ENCODE measurements around the gene KCTD1. TPM values are rescaled to one million over a fixed set of nuclear protein-coding genes. Genes with fewer than 3 reads are reported as not detected.

KCTD1 gene
- total and polyA plus RNA-seq, 2 donors (not counting 1 experiment from before 2014, with no cell fraction given): 2.3 to 5.0 TPM

GRCh38 chr18:26429535-26430226, 118.7 kb downstream of the KCTD1 start:
- no peaks in the 10 kb centered on the region for H3K36me3 ChIP-seq (replicated peaks in 1 of 2; ENCODE audit: control extremely low read depth in 1 of 2, control insufficient read depth in 1 of 2, extremely low read depth in 1 of 2, insufficient read depth in 2 of 2, low read length in 1 of 2)

GRCh38 chr18:26425148-26425531, 123.2 kb downstream of the KCTD1 start:
- no peak overlapping the region for H3K27ac ChIP-seq (ENCODE audit: low read length in 2 of 2)
- ChIA-PET POLR2A (no interaction called here), CTCF (no interaction called here)
- H3K36me3 ChIP-seq (replicated peaks in 1 of 2; ENCODE audit: control extremely low read depth in 1 of 2, control insufficient read depth in 1 of 2, extremely low read depth in 1 of 2, insufficient read depth in 2 of 2, low read length in 1 of 2): no peaks in the 10 kb centered on the region
- Mint-ChIP-seq H3K27me3 (no peaks in the 10 kb centered on the region), H3K4me3 (no peak overlapping the region), H3K9me3 (ENCODE audit: insufficient read depth) (no peaks in the 10 kb centered on the region), H3K4me1 (peaks cover 2% of the 10 kb centered on the region), H3K27ac (no peak overlapping the region)
- DNase-seq (no peak), ATAC-seq (ENCODE audit: low read depth) (no peak)
- no peaks in the 10 kb centered on the region for H3K4me1 ChIP-seq (ENCODE audit: control insufficient read depth in 2 of 2, insufficient read depth in 2 of 2, low read length in 2 of 2)
- H4K20me1 ChIP-seq (ENCODE audit: control insufficient read depth, insufficient read depth, low read length, poor library complexity, severe bottlenecking): no peaks in the 10 kb centered on the region
- no peaks in the 10 kb centered on the region for H3K79me2 ChIP-seq (ENCODE audit: control insufficient read depth, insufficient read depth, low read length)
- H3K27me3 ChIP-seq (replicated peaks in 1 of 4; ENCODE audit: control extremely low read depth in 1 of 4, control insufficient read depth in 3 of 4, insufficient read depth in 4 of 4, low read length in 3 of 4): no peaks in the 10 kb centered on the region
- H3K4me2 ChIP-seq (replicated peaks; ENCODE audit: low read depth, low read length, poor library complexity, severe bottlenecking): no peak overlapping the region
- intact Hi-C loops (cut with micrococcal nuclease): no loop called here
- H3K9ac ChIP-seq (ENCODE audit: low read length): no peak overlapping the region
- H2AFZ ChIP-seq (ENCODE audit: insufficient read depth, low read depth, low read length, poor library complexity, severe bottlenecking): no peak overlapping the region
- H3K9me3 ChIP-seq (ENCODE audit: control extremely low read depth in 1 of 3, control insufficient read depth in 2 of 3, insufficient read depth in 1 of 3, low read length in 2 of 3): no peaks in the 10 kb centered on the region
- WGBS (ENCODE audit: insufficient coverage): no CpG with 5 or more reads among the region's 5 CpGs
- TF ChIP-seq CTCF (IDR thresholded peaks at IDR 0.05) (no peak), EZH2 (IDR thresholded peaks at IDR 0.05; ENCODE audit: borderline replicate concordance, insufficient read depth, low read depth, low read length, poor library complexity, severe bottlenecking) (no peak)
- no peak overlapping the region for H3K4me3 ChIP-seq (ENCODE audit: control extremely low read depth in 1 of 5, extremely low read depth in 1 of 5, insufficient read depth in 1 of 5, low read depth in 2 of 5, low read length in 4 of 5)

More at GRCh38 chr18:26429535-26430226, 118.7 kb downstream of the KCTD1 start:
- Mint-ChIP-seq H3K9me3 (ENCODE audit: insufficient read depth) (peaks cover 3% of the 10 kb centered on the region), H3K4me3 (no peak overlapping the region), H3K27me3 (no peaks in the 10 kb centered on the region), H3K27ac (no peak overlapping the region), H3K4me1 (no peaks in the 10 kb centered on the region)
- 100% methylated on average over 2 of the region's 5 CpGs for WGBS (ENCODE audit: insufficient coverage)
- TF ChIP-seq EZH2 (IDR thresholded peaks at IDR 0.05; ENCODE audit: borderline replicate concordance, insufficient read depth, low read depth, low read length, poor library complexity, severe bottlenecking) (no peak), CTCF (IDR thresholded peaks at IDR 0.05) (no peak)
- Histone ChIP-seq H4K20me1 (ENCODE audit: control insufficient read depth, insufficient read depth, low read length, poor library complexity, severe bottlenecking) (no peaks in the 10 kb centered on the region), H3K9me3 (ENCODE audit: control extremely low read depth in 1 of 3, control insufficient read depth in 2 of 3, insufficient read depth in 1 of 3, low read length in 2 of 3) (no peaks in the 10 kb centered on the region), H3K27me3 (replicated peaks in 1 of 4; ENCODE audit: control extremely low read depth in 1 of 4, control insufficient read depth in 3 of 4, insufficient read depth in 4 of 4, low read length in 3 of 4) (no peaks in the 10 kb centered on the region), H3K9ac (ENCODE audit: low read length) (no peak overlapping the region), H3K4me2 (replicated peaks; ENCODE audit: low read depth, low read length, poor library complexity, severe bottlenecking) (no peak overlapping the region), H3K4me1 (ENCODE audit: control insufficient read depth in 2 of 2, insufficient read depth in 2 of 2, low read length in 2 of 2) (no peaks in the 10 kb centered on the region), H3K79me2 (ENCODE audit: control insufficient read depth, insufficient read depth, low read length) (no peaks in the 10 kb centered on the region), H3K27ac (ENCODE audit: low read length in 2 of 2) (no peak overlapping the region), H3K4me3 (ENCODE audit: control extremely low read depth in 1 of 5, extremely low read depth in 1 of 5, insufficient read depth in 1 of 5, low read depth in 2 of 5, low read length in 4 of 5) (no peak overlapping the region), H2AFZ (ENCODE audit: insufficient read depth, low read depth, low read length, poor library complexity, severe bottlenecking) (no peak overlapping the region)
- no peak for DNase-seq
- ATAC-seq (ENCODE audit: low read depth): no peak
- ChIA-PET POLR2A (no interaction called here), CTCF (no interaction called here)
- intact Hi-C loops (cut with micrococcal nuclease): no loop called here

All from B cell (primary cell).